ENCODE measurements around the gene SYT13.
"Not testable (repeated sequence)": the region's sequence is repeated elsewhere in the genome, so short reads cannot be mapped to it uniquely, and the experiment has no call there.

DNA sequence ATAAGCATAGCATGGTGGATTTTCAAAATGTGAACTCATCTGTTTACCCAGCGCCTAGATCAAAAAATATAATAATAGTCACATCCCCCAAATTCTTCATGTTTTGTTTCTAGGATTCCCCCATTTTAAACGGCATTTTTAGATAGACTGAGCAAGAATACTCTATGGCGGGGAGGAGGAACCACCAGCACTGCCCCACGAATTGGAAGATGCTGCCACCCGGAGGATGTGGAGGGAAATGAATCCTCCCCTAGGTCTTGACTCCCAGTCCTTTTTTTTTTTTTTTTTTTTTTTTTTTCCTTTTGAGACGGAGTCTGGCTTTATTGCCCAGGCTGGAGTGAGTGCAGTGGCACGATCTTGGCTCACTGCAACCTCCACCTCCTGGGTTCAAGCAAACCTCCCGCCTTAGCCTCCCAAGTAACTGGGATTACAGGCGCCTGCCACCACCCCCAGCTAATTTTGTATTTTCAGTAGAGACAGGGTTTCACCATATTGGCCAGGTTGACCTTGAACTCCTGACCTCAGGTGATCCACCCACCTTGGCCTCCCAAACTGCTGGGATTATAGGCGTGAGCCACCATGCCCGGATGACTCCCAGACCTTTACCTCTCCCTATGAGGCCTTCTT, 7.5 kb upstream of the SYT13 start:
- TF ChIP-seq, protein P1, sequence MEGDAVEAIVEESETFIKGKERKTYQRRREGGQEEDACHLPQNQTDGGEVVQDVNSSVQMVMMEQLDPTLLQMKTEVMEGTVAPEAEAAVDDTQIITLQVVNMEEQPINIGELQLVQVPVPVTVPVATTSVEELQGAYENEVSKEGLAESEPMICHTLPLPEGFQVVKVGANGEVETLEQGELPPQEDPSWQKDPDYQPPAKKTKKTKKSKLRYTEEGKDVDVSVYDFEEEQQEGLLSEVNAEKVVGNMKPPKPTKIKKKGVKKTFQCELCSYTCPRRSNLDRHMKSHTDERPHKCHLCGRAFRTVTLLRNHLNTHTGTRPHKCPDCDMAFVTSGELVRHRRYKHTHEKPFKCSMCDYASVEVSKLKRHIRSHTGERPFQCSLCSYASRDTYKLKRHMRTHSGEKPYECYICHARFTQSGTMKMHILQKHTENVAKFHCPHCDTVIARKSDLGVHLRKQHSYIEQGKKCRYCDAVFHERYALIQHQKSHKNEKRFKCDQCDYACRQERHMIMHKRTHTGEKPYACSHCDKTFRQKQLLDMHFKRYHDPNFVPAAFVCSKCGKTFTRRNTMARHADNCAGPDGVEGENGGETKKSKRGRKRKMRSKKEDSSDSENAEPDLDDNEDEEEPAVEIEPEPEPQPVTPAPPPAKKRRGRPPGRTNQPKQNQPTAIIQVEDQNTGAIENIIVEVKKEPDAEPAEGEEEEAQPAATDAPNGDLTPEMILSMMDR (IDR thresholded peaks at IDR 0.05): peak; percentile 48 to 69 (median 64)
- TF ChIP-seq POLR2A, EP300 (IDR thresholded peaks at IDR 0.05): not testable (repeated sequence)

Data from gastroesophageal sphincter (tissue), 3 donors.